ENCODE data around the gene GPX2.

DNA sequence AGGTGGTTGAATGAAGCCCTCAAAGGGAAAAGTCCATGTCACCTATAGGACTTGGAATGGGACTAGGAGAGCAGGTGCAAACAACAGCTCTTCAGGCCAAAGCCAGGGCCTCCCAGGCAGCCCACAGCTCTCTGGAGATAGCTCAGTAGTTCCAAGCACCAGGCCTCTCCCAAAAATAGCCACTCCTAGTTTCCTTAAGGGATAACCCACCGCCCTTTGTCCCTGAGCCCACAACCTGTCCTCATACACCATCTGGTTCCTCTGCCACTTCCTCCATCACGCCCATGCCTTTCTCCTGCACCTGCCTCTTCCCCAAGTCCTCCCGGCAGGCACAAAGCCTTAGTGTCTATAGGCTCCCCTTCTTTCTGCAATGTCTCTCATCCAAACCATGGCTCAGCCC lies 27.5 kb upstream of the GPX2 start:
- TF ChIP-seq, protein P1, sequence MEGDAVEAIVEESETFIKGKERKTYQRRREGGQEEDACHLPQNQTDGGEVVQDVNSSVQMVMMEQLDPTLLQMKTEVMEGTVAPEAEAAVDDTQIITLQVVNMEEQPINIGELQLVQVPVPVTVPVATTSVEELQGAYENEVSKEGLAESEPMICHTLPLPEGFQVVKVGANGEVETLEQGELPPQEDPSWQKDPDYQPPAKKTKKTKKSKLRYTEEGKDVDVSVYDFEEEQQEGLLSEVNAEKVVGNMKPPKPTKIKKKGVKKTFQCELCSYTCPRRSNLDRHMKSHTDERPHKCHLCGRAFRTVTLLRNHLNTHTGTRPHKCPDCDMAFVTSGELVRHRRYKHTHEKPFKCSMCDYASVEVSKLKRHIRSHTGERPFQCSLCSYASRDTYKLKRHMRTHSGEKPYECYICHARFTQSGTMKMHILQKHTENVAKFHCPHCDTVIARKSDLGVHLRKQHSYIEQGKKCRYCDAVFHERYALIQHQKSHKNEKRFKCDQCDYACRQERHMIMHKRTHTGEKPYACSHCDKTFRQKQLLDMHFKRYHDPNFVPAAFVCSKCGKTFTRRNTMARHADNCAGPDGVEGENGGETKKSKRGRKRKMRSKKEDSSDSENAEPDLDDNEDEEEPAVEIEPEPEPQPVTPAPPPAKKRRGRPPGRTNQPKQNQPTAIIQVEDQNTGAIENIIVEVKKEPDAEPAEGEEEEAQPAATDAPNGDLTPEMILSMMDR (conservative IDR thresholded peaks at IDR 0.05; ENCODE audit: low read length), result no peak
- TF ChIP-seq EZH2phosphoT487 (IDR thresholded peaks at IDR 0.05; ENCODE audit: borderline replicate concordance, low read depth, low read length), result no peak
